WI38 (cell line): ENCODE results near the gene NKD1.
"Not testable (repeated sequence)": the region's sequence is repeated elsewhere in the genome, so short reads cannot be mapped to it uniquely, and the experiment has no call there.

ENCODE experiments used
- H3K4me3 ChIP-seq: 2 replicates; pipeline ENCODE4 v1.5.1; 2011; ENCODE audit warnings: low read depth, mild to moderate bottlenecking, control low read depth, low read length
- TF ChIP-seq, protein P1 (sequence below): IDR thresholded peaks from 2 replicates; pipeline ENCODE4 v1.5.1; 2012; ENCODE audit warnings: low read depth, mild to moderate bottlenecking, control low read depth, low read length

Gene NKD1

DNA sequence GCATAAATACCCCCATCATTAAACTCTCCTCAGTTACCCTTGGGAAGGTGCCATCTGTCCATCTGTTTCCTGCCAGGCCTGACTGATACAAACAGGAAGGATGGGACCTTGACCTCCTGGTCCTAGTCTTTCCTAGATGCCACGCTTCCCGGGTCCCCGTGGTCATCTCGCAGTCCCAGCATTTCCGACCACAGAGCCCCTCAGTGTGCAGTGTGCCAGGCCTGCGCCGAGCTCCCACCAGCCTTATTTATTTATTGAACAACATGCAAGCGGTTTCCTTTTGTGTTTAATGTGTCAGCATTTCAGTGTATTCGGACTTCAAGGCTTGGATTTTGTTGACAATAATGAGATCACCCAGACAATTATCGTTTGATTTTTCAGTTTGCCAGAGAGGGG lies 45.6 kb upstream of the NKD1 start:
- H3K4me3 ChIP-seq, result no peak overlapping the region
- TF ChIP-seq, protein P1, sequence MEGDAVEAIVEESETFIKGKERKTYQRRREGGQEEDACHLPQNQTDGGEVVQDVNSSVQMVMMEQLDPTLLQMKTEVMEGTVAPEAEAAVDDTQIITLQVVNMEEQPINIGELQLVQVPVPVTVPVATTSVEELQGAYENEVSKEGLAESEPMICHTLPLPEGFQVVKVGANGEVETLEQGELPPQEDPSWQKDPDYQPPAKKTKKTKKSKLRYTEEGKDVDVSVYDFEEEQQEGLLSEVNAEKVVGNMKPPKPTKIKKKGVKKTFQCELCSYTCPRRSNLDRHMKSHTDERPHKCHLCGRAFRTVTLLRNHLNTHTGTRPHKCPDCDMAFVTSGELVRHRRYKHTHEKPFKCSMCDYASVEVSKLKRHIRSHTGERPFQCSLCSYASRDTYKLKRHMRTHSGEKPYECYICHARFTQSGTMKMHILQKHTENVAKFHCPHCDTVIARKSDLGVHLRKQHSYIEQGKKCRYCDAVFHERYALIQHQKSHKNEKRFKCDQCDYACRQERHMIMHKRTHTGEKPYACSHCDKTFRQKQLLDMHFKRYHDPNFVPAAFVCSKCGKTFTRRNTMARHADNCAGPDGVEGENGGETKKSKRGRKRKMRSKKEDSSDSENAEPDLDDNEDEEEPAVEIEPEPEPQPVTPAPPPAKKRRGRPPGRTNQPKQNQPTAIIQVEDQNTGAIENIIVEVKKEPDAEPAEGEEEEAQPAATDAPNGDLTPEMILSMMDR, result no peak

DNA sequence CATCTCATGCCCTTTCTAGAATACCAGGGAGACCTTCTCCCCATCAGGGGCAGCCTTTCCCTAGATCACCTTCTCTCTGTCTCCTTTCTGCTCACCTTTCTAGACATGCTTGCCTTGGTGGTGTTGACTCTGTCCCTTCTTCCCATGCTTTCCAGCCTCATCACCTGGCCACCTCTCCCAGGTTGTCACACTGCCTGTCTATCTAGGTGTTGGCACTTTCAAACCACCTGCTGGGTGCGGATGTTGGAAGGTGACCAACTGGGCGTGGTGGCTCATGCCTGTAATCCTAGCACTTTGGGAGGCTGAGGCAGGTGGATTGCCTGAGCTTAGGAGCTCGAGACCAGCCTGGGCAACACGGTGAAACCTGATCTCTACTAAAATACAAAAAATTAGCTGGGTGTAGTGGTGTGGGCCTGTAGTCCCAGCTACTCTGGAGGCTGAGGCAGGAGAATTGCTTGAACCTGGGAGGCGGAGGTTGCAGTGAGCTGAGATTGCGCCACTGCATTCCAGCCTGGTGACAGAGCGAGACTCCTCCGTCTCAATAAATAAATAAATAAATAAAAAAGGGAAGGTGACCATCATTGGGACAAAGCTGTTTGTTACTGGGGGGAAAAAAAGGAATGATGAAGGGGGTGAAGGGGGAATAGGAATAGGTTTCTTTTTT lies 44.2 kb upstream of the NKD1 start:
- H3K4me3 ChIP-seq, result not testable (repeated sequence)

DNA sequence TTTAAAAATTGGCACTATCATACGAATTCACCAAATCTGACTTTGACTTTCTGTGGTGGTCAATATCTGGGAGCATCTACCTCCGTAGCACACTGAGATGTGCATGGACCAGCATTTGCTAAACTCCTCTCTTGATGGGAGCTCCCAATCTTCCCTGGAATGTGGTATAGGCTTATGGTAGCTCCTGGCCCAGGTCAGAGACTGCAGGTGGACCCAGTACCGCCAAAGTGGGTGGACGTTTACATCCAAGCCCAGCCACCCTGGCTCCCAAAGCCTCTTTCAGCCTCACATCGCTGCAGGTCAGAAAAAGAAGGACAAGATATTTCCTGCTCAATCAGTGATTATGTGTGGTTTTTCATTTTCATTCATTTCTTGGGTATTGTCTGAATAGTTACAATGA lies 43.1 kb upstream of the NKD1 start:
- TF ChIP-seq, protein P1, result no peak
- H3K4me3 ChIP-seq, result no peak overlapping the region

GRCh38 chr16:50505714-50506542 lies 42.3 kb upstream of the NKD1 start:
- H3K4me3 ChIP-seq, result no peak overlapping the region
- TF ChIP-seq, protein P1, result no peak

GRCh38 chr16:50506543-50506937 lies 41.7 kb upstream of the NKD1 start:
- H3K4me3 ChIP-seq, result no peak overlapping the region
- TF ChIP-seq, protein P1, result no peak

DNA sequence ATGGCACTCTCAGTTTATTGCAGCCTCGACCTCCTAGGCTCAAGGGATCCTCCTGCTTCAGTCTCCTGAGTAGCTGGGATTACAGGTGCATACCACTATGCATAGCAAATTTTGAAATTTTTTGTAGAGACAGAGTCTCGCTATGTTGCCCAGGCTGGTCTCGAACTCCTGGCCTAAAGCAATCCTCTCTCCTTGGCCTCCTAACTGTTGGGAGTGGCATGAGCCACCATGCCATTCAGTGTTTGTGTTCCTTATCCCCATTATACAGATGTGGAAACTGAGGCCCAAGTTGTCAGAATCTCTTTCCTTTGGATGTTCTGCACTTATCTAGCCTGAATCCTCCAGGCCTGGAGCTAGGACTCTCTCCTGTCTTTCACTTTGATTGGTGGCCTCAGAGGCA lies 40.8 kb upstream of the NKD1 start:
- no peak overlapping the region for H3K4me3 ChIP-seq
- TF ChIP-seq, protein P1, result no peak

- H3K4me3 ChIP-seq, result no peak overlapping the region
Measured at GRCh38 chr16:50509521-50510341, 38.5 kb upstream of the NKD1 start.

More at GRCh38 chr16:50509521-50510341, 38.5 kb upstream of the NKD1 start:
- TF ChIP-seq, protein P1, result peak; percentile 76
